ENCODE data around the gene SATB2.

SATB2 gene

DNA sequence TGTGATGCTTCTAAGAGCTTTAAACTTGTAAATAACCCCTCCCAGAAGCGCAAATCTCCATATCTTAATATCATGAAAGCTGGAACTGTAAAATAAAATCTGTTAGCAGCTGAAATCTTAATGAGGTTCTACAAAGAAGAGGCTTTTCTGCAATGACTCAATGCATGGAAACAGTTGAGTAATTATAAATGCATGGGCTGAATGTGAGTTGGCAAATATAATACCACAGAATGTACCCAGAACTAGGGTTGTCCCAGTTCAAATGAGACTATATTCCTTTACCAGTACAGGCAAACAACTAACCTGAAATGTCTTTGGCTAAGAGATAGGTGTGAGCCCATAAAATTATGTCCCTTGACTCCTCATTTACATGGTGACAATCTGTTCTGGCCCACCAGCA, 52.9 kb downstream of the SATB2 start:
- DNase-seq (ENCODE audit: low read depth): peak; percentile 80

DNA sequence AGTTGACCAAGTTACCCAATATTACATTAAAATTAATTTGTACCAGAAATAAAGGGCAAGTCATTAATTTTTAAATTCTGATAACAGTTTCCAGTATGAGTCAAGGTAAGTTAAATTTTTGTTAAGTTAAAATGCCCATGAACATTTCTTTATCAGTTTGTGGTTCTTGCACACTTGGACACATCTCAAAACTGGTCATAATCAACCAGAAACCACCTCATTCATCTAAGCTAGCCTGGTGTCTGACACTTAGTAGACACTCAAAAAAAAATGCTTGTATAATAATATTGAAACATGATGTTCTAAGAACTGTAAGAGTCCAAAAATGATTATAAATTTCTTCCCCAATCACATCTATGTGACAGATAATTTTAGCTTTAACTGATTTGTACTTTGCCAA, 62.4 kb downstream of the SATB2 start:
- DNase-seq (ENCODE audit: low read depth): no peak

DNA sequence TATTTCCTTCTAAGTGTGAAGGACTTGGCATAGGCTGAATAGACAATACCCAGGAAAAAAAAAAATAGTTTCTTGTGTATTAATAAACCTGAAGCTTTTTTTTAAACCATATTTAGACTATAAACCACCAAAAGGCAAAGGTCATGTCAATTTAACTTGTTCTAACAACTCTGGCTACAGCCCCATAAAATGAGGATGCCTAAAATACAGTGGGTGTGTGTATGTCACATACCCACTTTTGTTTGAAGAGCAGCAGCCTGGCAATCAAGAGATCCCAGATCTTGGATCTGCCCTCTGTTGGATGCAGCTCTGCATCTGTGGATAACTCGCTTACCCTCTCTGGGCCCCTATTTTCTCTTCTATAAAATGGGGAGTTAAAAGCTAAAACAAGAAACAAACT, 65.4 kb downstream of the SATB2 start:
- no peak for DNase-seq (ENCODE audit: low read depth)

- DNase-seq (ENCODE audit: low read depth): no peak
These were observed 68.9 kb downstream of the SATB2 start for GRCh38 chr2:199388728-199389268.

DNA sequence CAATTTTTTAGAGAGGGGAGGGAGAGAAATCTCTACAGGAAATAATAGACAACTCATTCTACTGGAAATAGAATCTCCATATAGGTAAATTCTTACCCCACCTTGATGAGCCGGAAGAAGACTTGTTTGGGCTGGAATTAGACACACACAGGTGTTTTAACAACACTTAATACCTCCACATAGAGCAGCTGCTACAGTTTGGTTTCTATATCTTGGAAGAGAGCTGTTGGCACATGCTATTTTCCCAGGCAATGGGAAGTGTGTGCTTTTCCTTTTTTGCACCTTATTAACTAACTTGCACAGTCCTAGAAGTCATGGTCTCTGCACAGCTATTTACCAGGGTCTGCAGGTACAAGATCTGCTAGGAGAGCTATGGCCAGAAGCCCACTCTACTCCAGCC, 73.7 kb downstream of the SATB2 start:
- no peak for DNase-seq (ENCODE audit: low read depth)

- DNase-seq (ENCODE audit: low read depth): no peak
These were observed 74.7 kb downstream of the SATB2 start for GRCh38 chr2:199383021-199383420.

- DNase-seq (ENCODE audit: low read depth): no peak
These were observed 75.6 kb downstream of the SATB2 start for GRCh38 chr2:199382091-199382490.

DNA sequence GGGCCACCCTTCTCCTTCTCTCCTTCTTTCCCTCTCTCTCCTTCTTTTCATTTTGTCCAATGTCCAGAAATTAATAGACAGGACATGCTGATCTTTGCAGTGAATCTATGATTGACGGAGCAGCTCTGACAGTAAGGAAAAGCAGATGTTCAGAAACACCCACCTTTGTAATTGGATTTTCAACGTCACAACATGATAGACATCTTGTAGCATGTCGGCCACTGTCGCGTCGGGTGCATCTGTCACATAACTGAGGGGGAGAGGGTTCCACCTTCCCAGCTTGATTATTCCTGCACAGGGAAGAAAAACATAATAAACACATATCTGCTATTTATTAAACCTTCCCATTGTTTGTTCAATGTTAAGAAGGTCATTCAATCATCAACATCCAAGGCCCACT, 76.2 kb downstream of the SATB2 start:
- DNase-seq (ENCODE audit: low read depth): no peak

- peak; percentile 38 for DNase-seq (ENCODE audit: low read depth)
These were observed 78.6 kb downstream of the SATB2 start for GRCh38 chr2:199378948-199379650.

- DNase-seq (ENCODE audit: low read depth): peak; percentile 40
These were observed 87.5 kb downstream of the SATB2 start for GRCh38 chr2:199370150-199370780.

DNA sequence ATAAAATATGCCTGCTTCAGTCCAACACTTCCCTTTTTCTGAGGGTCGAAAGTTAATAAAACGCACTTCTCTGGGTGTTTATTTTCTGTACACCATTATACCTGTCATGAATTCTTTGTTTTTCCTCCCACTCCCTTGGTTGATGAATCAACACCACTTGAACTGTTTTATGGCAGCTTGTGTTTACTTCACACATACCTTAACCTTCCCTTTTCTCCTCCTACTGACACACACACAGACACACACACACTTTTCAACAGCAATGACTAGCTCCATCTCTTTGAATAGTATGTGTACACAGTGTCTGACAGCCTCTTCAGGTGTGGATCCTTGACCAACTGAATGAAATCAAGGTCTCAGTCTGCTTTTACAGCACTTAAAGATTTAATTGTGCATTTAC, 91.3 kb downstream of the SATB2 start:
- no peak for DNase-seq (ENCODE audit: low read depth)

DNA sequence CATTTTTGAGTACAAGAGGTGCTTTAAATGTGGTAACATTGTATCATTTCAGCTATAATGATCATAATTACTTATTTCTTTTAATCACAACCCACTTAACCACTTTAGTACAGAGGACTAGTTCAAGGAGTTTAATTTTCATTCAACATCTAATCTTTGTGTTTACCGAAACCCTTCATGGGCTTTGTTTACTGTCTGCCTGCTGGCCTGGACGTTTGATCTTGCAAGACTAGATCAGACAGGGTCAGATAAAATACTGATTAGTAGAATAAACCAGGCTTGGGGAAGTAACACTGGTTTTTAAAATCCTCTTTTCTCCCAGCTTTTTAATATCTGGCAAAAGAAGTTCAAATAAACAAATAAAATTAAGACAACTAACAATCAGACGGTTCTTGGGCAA, 93.6 kb downstream of the SATB2 start:
- no peak for DNase-seq (ENCODE audit: low read depth)

DNA sequence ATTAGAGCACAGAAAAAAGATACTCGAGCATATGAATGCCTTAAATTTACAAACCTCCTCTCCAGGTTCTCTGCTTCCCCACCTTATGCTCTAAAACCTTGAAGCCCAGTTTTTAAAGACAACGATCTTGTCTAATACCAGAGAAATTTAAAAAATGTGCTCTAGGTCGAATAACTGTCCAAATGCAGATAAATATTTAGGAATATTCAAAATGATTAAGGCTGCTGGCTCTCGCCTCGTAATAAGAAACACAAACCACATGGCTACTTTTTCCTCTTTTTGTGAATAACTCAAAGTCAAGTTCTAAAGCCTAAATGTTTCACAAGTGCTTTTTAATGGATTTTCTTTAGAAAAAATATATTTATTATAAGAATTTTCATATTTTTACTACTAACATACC, 101.3 kb downstream of the SATB2 start:
- no peak for DNase-seq (ENCODE audit: low read depth)

- no peak for DNase-seq (ENCODE audit: low read depth)
These were observed 108.9 kb downstream of the SATB2 start for GRCh38 chr2:199348871-199349270.

GRCh38 chr2:199344012-199344411, 113.7 kb downstream of the SATB2 start:
- DNase-seq (ENCODE audit: low read depth): no peak

- DNase-seq (ENCODE audit: low read depth): no peak
These were observed 115.4 kb downstream of the SATB2 start for GRCh38 chr2:199342334-199342733.

DNA sequence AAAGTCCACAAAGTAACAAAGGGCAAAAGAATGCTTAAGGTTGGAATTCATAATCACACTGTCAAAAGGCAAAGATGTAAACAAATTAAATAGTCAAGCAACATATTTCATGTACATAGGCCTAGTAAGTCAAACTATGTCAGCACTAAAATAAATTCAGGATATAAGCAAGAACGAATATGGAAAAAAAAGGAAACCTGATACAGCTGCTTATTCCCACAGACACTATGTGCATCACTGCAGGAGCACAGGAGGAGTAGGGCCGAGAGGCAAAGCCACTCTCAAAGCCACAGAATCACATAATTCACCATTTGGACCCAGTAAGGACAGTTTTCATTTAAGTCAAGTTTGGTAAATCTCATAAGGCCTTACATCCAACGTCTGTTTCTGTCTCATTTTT, 116.6 kb downstream of the SATB2 start:
- no peak for DNase-seq (ENCODE audit: low read depth)

DNA sequence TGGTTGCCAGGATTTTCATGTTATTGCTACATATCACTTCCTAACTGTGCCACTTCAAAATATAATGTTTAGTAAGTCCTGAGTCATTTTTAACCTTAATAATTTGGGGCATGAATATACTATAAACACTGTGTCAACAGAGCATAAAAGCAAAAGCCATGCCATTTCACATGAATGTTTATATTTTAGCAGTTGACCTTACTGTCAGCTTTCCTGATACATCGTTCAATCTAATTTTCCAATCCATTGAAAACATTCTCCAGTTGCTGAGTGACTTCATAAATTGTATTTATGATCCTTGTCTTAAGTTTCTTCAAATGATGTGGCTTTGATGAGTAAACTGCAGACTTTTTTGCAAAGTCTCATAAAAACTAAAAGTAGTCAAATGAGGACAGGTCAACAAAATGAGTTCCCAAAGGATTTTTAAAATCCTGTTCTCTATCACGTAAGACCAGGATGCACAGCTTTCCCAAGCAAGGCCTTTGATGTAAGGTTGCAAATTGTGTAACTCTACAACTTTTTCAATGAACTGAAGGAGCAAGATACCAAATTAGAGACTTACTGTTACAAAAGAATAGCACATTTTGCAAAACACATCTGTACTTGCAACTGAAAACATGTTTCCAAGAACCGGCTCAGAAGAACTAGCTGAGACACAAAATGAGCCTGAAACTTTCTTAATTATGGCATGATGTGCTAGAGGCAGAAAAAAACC, 117.7 kb downstream of the SATB2 start:
- peak; percentile 77 for DNase-seq (ENCODE audit: low read depth)

- no peak for DNase-seq (ENCODE audit: low read depth)
These were observed 121.2 kb downstream of the SATB2 start for GRCh38 chr2:199336546-199336945.

DNA sequence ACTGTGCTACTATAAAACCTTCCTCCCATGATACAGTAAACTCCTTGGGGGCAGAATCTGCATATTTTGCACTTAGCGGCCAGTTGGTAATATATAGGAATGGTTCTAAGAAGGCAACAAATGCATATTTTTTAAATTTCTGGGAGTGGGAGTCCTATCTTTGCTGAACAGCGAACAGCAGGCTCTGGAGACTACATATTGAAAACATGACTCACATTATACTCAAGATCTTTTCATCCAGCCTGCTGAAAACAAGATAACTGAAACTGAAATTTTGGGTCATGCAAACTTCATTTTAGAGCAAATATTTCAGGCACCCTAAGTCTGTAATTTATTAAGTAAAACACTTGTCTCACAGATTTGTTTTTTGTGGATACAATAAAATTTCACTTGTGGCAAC, 122.2 kb downstream of the SATB2 start:
- no peak for DNase-seq (ENCODE audit: low read depth)

- no peak for DNase-seq (ENCODE audit: low read depth)
These were observed 128.3 kb downstream of the SATB2 start for GRCh38 chr2:199329466-199329865.

DNA sequence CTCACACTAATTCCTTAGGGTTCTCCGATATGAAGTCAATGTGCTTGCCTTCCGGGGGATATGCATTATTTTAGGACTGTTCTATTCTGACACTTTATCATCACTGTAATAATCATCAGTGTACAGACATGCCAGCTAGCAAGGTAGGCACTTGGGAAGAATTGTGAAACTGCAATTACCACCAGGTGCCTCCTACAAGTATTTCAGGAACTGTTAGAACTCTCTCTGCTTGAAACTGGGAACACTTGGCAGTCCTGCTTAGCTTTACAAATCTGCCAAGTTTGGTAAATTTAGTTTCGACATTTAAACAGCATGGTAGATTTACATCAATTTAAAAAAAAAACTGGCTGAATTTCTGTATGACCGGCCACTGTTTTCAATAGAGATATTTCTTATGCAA, 128.7 kb downstream of the SATB2 start:
- DNase-seq (ENCODE audit: low read depth): no peak

GRCh38 chr2:199325881-199326280, 131.9 kb downstream of the SATB2 start:
- no peak for DNase-seq (ENCODE audit: low read depth)
